IMR-90 (cell line): ENCODE measurements around the gene MRPL23.

Experiments
- BHLHE40 ChIP-seq: fragments of 150-350 bp; IDR thresholded peaks from 2 replicates; pipeline ENCODE4 v1.6.1; 2016; ENCODE audit warnings: mild to moderate bottlenecking, low read depth, low read length
- CEBPB ChIP-seq: IDR thresholded peaks from 2 replicates; pipeline ENCODE4 v1.6.1; 2012; ENCODE audit warnings: low read depth, low read length, improper control_type of control experiment
- FOS ChIP-seq: fragments of 150-350 bp; IDR thresholded peaks from 2 replicates; pipeline ENCODE4 v1.6.1; 2016; ENCODE audit warnings: low read depth, low read length
- MAFK ChIP-seq: IDR thresholded peaks from 2 replicates; pipeline ENCODE4 v1.6.1; 2012; ENCODE audit warnings: low read depth, low read length, improper control_type of control experiment
- MXI1 ChIP-seq: IDR thresholded peaks from 2 replicates; pipeline ENCODE4 v1.6.1; 2012; ENCODE audit warnings: low read depth, mild to moderate bottlenecking, low read length, moderate library complexity, borderline replicate concordance
- POLR2A ChIP-seq: IDR thresholded peaks from 2 replicates; pipeline ENCODE4 v1.6.1; 2012; ENCODE audit warnings: mild to moderate bottlenecking, low read depth, low read length
- RAD21 ChIP-seq: IDR thresholded peaks from 2 replicates; pipeline ENCODE4 v1.6.1; 2012; ENCODE audit warnings: low read length, improper control_type of control experiment
- RCOR1 ChIP-seq: IDR thresholded peaks from 2 replicates; pipeline ENCODE4 v1.6.1; 2012; ENCODE audit warnings: mild to moderate bottlenecking, low read length, improper control_type of control experiment; ENCODE audit not compliant: insufficient replicate concordance
- RFX5 ChIP-seq: IDR thresholded peaks from 2 replicates; pipeline ENCODE4 v1.8.0; 2012; ENCODE audit warnings: low read depth, mild to moderate bottlenecking, low read length, moderate library complexity
- SMC3 ChIP-seq: fragments of 150-350 bp; IDR thresholded peaks from 2 replicates; pipeline ENCODE4 v1.6.1; 2016; ENCODE audit warnings: low read depth, mild to moderate bottlenecking, antibody characterized with exemption, low read length, moderate library complexity
- TF ChIP-seq, protein P1 (sequence below): conservative IDR thresholded peaks from 2 replicates; pipeline ENCODE4 v1.5.1; 2012; ENCODE audit warnings: mild to moderate bottlenecking, low read depth, low read length, improper control_type of control experiment

DNA sequence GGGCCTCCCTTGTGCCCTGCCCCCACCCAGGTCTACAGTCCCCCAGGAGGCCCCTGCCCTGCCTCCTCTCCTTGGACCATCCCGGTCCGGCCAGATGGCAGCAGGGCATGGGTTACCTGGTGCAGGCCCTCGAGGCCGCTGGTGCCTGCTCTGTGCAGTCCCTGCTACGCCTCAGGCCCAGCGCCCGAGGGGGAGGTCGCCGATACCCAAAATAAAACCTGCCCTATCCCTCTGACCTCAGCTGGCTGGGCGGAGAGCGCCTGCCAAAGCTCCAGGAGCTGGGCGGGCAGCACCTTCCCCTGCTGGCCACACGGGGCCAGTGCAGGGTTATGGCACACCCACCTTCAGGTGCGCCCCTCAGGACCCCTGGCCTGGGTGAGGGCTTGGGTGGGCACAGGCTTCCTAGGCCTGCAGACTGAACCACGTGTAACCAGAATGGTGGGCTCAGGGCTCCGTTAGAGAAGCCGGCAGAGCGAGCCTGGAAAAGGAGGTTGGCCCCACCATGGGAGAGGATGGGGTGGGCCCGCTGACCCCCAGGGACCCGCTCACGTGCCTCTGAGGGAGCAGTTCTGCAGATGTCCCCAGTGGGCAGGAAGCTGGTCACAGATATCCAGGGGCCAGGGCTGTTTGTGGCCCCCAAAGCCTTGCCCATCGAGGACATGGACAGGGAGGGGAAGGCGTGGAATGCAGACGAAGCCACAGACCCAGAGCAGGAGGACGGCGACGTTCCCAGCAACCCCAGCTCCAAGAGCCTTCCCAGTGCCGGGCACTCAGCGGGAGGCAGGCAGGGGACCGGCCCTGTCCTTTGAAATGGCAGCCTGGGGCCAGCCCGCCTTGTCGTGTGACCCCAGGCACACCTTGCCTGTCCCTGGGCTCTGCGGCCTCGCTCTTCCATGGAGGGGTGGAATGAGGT is 29.4 kb upstream of the MRPL23 start:
- TF ChIP-seq, protein P1, sequence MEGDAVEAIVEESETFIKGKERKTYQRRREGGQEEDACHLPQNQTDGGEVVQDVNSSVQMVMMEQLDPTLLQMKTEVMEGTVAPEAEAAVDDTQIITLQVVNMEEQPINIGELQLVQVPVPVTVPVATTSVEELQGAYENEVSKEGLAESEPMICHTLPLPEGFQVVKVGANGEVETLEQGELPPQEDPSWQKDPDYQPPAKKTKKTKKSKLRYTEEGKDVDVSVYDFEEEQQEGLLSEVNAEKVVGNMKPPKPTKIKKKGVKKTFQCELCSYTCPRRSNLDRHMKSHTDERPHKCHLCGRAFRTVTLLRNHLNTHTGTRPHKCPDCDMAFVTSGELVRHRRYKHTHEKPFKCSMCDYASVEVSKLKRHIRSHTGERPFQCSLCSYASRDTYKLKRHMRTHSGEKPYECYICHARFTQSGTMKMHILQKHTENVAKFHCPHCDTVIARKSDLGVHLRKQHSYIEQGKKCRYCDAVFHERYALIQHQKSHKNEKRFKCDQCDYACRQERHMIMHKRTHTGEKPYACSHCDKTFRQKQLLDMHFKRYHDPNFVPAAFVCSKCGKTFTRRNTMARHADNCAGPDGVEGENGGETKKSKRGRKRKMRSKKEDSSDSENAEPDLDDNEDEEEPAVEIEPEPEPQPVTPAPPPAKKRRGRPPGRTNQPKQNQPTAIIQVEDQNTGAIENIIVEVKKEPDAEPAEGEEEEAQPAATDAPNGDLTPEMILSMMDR, result no peak
- TF ChIP-seq RCOR1 (no peak), MAFK (no peak), POLR2A (no peak), RFX5 (no peak), BHLHE40 (no peak), RAD21 (no peak), SMC3 (no peak), FOS (no peak), CEBPB (no peak), MXI1 (no peak)
